ENCODE measurements around the gene NAAA. TPM values are rescaled to one million over a fixed set of nuclear protein-coding genes. Genes with fewer than 3 reads are reported as not detected.

Gene NAAA
- total RNA-seq = 100 to 1,000 TPM in 1 of 5 experiments, 10 to 100 TPM in 4; 36.9 to 103 (median 80.3) TPM
- polyA plus RNA-seq = 10 to 100 TPM; 69.5 to 94.3 TPM
- total RNA-seq = 28.8 reads per million, percentile 59 among the genes with 10 or more reads in this experiment

DNA sequence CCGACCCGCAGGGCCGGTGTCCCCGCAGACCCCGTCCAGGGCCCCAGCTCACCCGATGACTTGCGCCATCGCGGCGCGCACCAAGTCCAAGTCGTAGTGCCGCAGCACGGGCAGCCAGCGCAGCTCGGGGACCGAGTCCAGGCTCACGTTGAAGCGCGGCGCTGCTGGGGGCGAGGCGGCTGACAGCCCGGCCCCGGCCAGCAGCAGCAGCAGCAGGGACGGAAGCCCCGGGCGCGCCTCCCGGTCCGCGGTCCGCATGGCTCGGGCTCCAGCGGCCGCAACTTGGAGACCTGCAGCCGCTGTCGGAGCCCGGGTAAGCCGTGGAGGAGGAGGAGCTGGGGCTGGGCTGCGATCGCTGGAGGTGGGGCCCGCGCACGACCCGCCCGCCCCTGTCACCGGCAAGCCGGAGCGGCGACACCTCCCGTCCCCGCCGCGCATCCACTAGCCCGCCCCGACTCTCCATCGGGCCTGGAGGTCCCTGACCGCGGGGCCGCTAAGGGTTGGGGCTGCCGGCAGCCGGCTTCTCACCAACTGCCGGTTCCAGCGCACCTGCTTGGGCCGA, at the start of gene NAAA:
TSS of gene NAAA (minus strand) at position 322 of the 562 bp plus-strand sequence. CDS start at position 258, 64 bp downstream.
- H3K4me1 ChIP-seq (ENCODE audit: control insufficient read depth in 2 of 2, insufficient read depth in 2 of 2, low read length in 2 of 2) = peaks cover 9 to 12% of the 10 kb centered on the region in 2 donors
- H3K27me3 ChIP-seq (ENCODE audit: control insufficient read depth in 2 of 2, insufficient read depth in 2 of 2, low read length in 2 of 2) = no peaks in the 10 kb centered on the region
- peak within 1 kb of the TSS; percentile 96 to 99 (median 98) for H3K4me3 Mint-ChIP-seq
- CTCF ChIA-PET = interaction anchor here (0.7 to 1.7 kb wide), 4 partner anchors 11 to 52 kb away, joined by 3 to 7 read pairs (median 5); no protein-coding TSS in a partner anchor
- peak within 1 kb of the TSS; percentile 90 to 98 (median 94) for H3K27ac Mint-ChIP-seq
- DNase-seq (peak; percentile 57 to 87 (median 75)), ATAC-seq (peak; percentile 92)
- no peaks in the 10 kb centered on the region for H3K9me3 ChIP-seq (ENCODE audit: control insufficient read depth in 2 of 3, low read length in 3 of 3)
- H3K36me3 ChIP-seq (ENCODE audit: control insufficient read depth in 2 of 3, insufficient read depth in 3 of 3, low read length in 3 of 3) = peaks cover 0 to 24% (median under 1%) of the 10 kb centered on the region in 3 experiments
- H3K36me3 Mint-ChIP-seq = peaks cover 0 to 16% (median 12%) of the 10 kb centered on the region in 5 donors
- intact Hi-C loops (cut with micrococcal nuclease) = loop anchor here (1.0 to 5.0 kb wide), 12 partner anchors 24 to 1217 kb away; partner anchors contain the start of genes G3BP2 (in 2 of the 2), NUP54 (in 2 of the 2), RCHY1 (in 2 of the 2) and SDAD1 (in 2 of the 2)
- H3K4me1 Mint-ChIP-seq = peaks cover 12 to 34% (median 22%) of the 10 kb centered on the region in 7 donors
- H3K27ac ChIP-seq (ENCODE audit: low read depth, low read length) = peak within 1 kb of the TSS; percentile 80
- no peaks in the 10 kb centered on the region for H3K27me3 Mint-ChIP-seq
- H3K4me3 ChIP-seq (ENCODE audit: low read length) = peak within 1 kb of the TSS; percentile 100
- no peaks in the 10 kb centered on the region for H3K9me3 Mint-ChIP-seq
- POLR2A ChIA-PET = interaction anchor here (0.6 to 2.5 kb wide), 13 partner anchors 9 to 1138 kb away, joined by 3 to 23 read pairs (median 6); partner anchors contain the start of genes NUP54, RCHY1, SDAD1 and THAP6

- Mint-ChIP-seq H3K4me1 (peaks cover 24 to 38% (median 30%) of the 10 kb centered on the region in 7 donors), H3K4me3 (peak overlapping the region; percentile 87 to 98 (median 96)), H3K27me3 (peaks cover 0 to 8% (median 2%) of the 10 kb centered on the region in 5 donors), H3K36me3 (peaks cover 7 to 17% (median 12%) of the 10 kb centered on the region in 5 donors), H3K27ac (peak overlapping the region; percentile 85 to 97 (median 93)), H3K9me3 (peaks cover 0 to 2% (median 0%) of the 10 kb centered on the region in 11 donors)
- intact Hi-C loops (cut with micrococcal nuclease) = loop anchor here (1.0 to 10.0 kb wide), 9 partner anchors 50 to 1167 kb away; partner anchors contain the start of genes NUP54 (in 2 of the 2), SCARB2 (in 2 of the 2), CCNG2 (in 1 of the 2) and SEPTIN11 (in 1 of the 2)
- Histone ChIP-seq H3K4me3 (ENCODE audit: low read length) (peak overlapping the region; percentile 86), H3K27me3 (ENCODE audit: control insufficient read depth in 2 of 2, insufficient read depth in 2 of 2, low read length in 2 of 2) (no peaks in the 10 kb centered on the region), H3K4me1 (ENCODE audit: control insufficient read depth in 2 of 2, insufficient read depth in 2 of 2, low read length in 2 of 2) (peaks cover 13 to 39% of the 10 kb centered on the region in 2 donors), H3K9me3 (ENCODE audit: control insufficient read depth in 2 of 3, low read length in 3 of 3) (no peaks in the 10 kb centered on the region), H3K27ac (ENCODE audit: low read depth, low read length) (peak overlapping the region; percentile 86), H3K36me3 (ENCODE audit: control insufficient read depth in 2 of 3, insufficient read depth in 3 of 3, low read length in 3 of 3) (peaks cover 0 to 7% (median 0%) of the 10 kb centered on the region in 3 experiments)
- DNase-seq = peak in 4 of 9 donors; percentile 2 to 7 (median 4)
- ATAC-seq = no peak
- CTCF ChIA-PET = no interaction called here
- POLR2A ChIA-PET = interaction anchor here (0.8 to 2.5 kb wide), 6 partner anchors 41 to 1830 kb away, joined by 3 to 23 read pairs (median 3); partner anchors contain the start of genes NAAA and NUP54
These were observed 49.2 kb upstream of the NAAA start for GRCh38 chr4:75989846-75990528.

GRCh38 chr4:75985116-75985515, 44.3 kb upstream of the NAAA start:
- POLR2A ChIA-PET = no interaction called here
- peaks cover 23 to 46% (median 25%) of the 10 kb centered on the region in 7 donors for H3K4me1 Mint-ChIP-seq
- no peak overlapping the region for H3K4me3 ChIP-seq (ENCODE audit: low read length)
- no peaks in the 10 kb centered on the region for H3K9me3 ChIP-seq (ENCODE audit: control insufficient read depth in 2 of 3, low read length in 3 of 3)
- peaks cover 0 to 12% (median 0%) of the 10 kb centered on the region in 3 experiments for H3K36me3 ChIP-seq (ENCODE audit: control insufficient read depth in 2 of 3, insufficient read depth in 3 of 3, low read length in 3 of 3)
- no peak overlapping the region for H3K27ac Mint-ChIP-seq
- no peak overlapping the region for H3K27ac ChIP-seq (ENCODE audit: low read depth, low read length)
- intact Hi-C loops (cut with micrococcal nuclease) = no loop called here
- no peak for DNase-seq
- no peaks in the 10 kb centered on the region for H3K27me3 ChIP-seq (ENCODE audit: control insufficient read depth in 2 of 2, insufficient read depth in 2 of 2, low read length in 2 of 2)
- peaks cover 21 to 46% (median 32%) of the 10 kb centered on the region in 5 donors for H3K36me3 Mint-ChIP-seq
- H3K27me3 Mint-ChIP-seq = no peaks in the 10 kb centered on the region
- peaks cover 0 to 3% (median 0%) of the 10 kb centered on the region in 11 donors for H3K9me3 Mint-ChIP-seq
- ATAC-seq = no peak
- CTCF ChIA-PET = interaction anchor here (0.9 kb wide), 2 partner anchors 10 to 14 kb away, joined by 3 read pairs; no protein-coding TSS in a partner anchor
- peaks cover 13 to 39% of the 10 kb centered on the region in 2 donors for H3K4me1 ChIP-seq (ENCODE audit: control insufficient read depth in 2 of 2, insufficient read depth in 2 of 2, low read length in 2 of 2)
- H3K4me3 Mint-ChIP-seq = no peak overlapping the region

- peaks cover 0 to 3% (median 0%) of the 10 kb centered on the region in 11 donors for H3K9me3 Mint-ChIP-seq
- Histone ChIP-seq H3K4me3 (ENCODE audit: low read length) (no peak overlapping the region), H3K27me3 (ENCODE audit: control insufficient read depth in 2 of 2, insufficient read depth in 2 of 2, low read length in 2 of 2) (no peaks in the 10 kb centered on the region), H3K36me3 (ENCODE audit: control insufficient read depth in 2 of 3, insufficient read depth in 3 of 3, low read length in 3 of 3) (peaks cover 7 to 51% (median 8%) of the 10 kb centered on the region in 3 experiments), H3K9me3 (ENCODE audit: control insufficient read depth in 2 of 3, low read length in 3 of 3) (no peaks in the 10 kb centered on the region), H3K27ac (ENCODE audit: low read depth, low read length) (no peak overlapping the region), H3K4me1 (ENCODE audit: control insufficient read depth in 2 of 2, insufficient read depth in 2 of 2, low read length in 2 of 2) (peaks cover 0 to 2% of the 10 kb centered on the region in 2 donors)
- H3K27ac Mint-ChIP-seq = peak overlapping the region in 3 of 9 donors; percentile 1 to 39 (median 38)
- DNase-seq (no peak), ATAC-seq (no peak)
- intact Hi-C loops (cut with micrococcal nuclease) = no loop called here
- peaks cover 0 to 22% (median 0%) of the 10 kb centered on the region in 7 donors for H3K4me1 Mint-ChIP-seq
- H3K4me3 Mint-ChIP-seq = no peak overlapping the region
- peaks cover 23 to 54% (median 39%) of the 10 kb centered on the region in 5 donors for H3K36me3 Mint-ChIP-seq
- CTCF ChIA-PET = no interaction called here
- POLR2A ChIA-PET = no interaction called here
- no peaks in the 10 kb centered on the region for H3K27me3 Mint-ChIP-seq
These were observed 39.8 kb upstream of the NAAA start for GRCh38 chr4:75980576-75980975.

DNA sequence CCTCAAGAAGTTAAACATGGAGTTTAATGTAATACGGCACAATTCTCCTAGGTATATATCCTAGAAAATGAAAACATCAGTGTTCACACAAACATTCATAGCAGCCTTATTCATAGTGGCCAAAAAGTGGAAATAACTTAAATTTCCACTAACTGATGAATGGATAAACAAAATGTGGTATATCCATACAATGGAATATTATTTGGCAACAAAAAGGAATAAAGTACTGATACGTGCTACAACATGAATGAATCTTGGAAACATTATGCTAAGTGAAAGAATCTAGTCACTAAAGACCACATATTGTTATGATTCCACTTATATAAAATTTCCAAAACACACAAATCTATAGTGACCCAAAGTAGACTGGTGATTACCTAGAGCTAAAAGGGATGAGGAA, 35.4 kb upstream of the NAAA start:
- DNase-seq = no peak
- intact Hi-C loops (cut with micrococcal nuclease) = no loop called here
- peaks cover 0 to under 1% (median 0%) of the 10 kb centered on the region in 11 donors for H3K9me3 Mint-ChIP-seq
- no peaks in the 10 kb centered on the region for H3K27me3 Mint-ChIP-seq
- Histone ChIP-seq H3K4me3 (ENCODE audit: low read length) (no peak overlapping the region), H3K4me1 (ENCODE audit: control insufficient read depth in 2 of 2, insufficient read depth in 2 of 2, low read length in 2 of 2) (no peaks in the 10 kb centered on the region), H3K27me3 (ENCODE audit: control insufficient read depth in 2 of 2, insufficient read depth in 2 of 2, low read length in 2 of 2) (no peaks in the 10 kb centered on the region), H3K9me3 (ENCODE audit: control insufficient read depth in 2 of 3, low read length in 3 of 3) (no peaks in the 10 kb centered on the region), H3K36me3 (ENCODE audit: control insufficient read depth in 2 of 3, insufficient read depth in 3 of 3, low read length in 3 of 3) (peaks cover 17 to 74% (median 27%) of the 10 kb centered on the region in 3 experiments), H3K27ac (ENCODE audit: low read depth, low read length) (no peak overlapping the region)
- ATAC-seq = no peak
- peaks cover 0 to 14% (median 0%) of the 10 kb centered on the region in 7 donors for H3K4me1 Mint-ChIP-seq
- H3K4me3 Mint-ChIP-seq = no peak overlapping the region
- ChIA-PET CTCF (no interaction called here), POLR2A (no interaction called here)
- peaks cover 28 to 61% (median 56%) of the 10 kb centered on the region in 5 donors for H3K36me3 Mint-ChIP-seq
- H3K27ac Mint-ChIP-seq = no peak overlapping the region

DNA sequence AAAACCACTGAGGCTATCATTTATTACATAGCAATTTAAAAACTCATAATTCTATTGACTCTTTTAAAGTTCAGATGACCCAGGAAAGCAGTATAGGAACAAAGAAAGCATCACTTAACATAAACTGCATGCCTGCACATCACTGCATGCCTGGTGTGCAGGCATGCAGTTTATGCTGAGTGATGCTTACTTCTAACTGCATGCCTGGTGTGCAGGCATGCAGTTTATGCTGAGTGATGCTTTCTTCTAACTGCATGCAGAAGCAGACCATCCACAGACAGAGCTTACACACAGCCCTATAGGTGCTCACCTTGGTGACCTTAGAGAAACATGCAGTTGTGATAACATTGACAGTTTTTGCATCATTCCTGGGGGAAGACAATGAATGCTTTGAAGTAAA, 33.0 kb upstream of the NAAA start:
- Histone ChIP-seq H3K4me1 (ENCODE audit: control insufficient read depth in 2 of 2, insufficient read depth in 2 of 2, low read length in 2 of 2) (no peaks in the 10 kb centered on the region), H3K4me3 (ENCODE audit: low read length) (no peak overlapping the region), H3K36me3 (ENCODE audit: control insufficient read depth in 2 of 3, insufficient read depth in 3 of 3, low read length in 3 of 3) (peaks cover 31 to 79% (median 41%) of the 10 kb centered on the region in 3 experiments), H3K9me3 (ENCODE audit: control insufficient read depth in 2 of 3, low read length in 3 of 3) (no peaks in the 10 kb centered on the region), H3K27ac (ENCODE audit: low read depth, low read length) (no peak overlapping the region), H3K27me3 (ENCODE audit: control insufficient read depth in 2 of 2, insufficient read depth in 2 of 2, low read length in 2 of 2) (no peaks in the 10 kb centered on the region)
- Mint-ChIP-seq H3K4me1 (peaks cover 0 to 5% (median 0%) of the 10 kb centered on the region in 7 donors), H3K9me3 (peaks cover 0 to 1% (median 0%) of the 10 kb centered on the region in 11 donors), H3K27ac (peak overlapping the region in 1 of 9 donors; percentile 2), H3K36me3 (peaks cover 20 to 64% (median 60%) of the 10 kb centered on the region in 5 donors), H3K27me3 (no peaks in the 10 kb centered on the region), H3K4me3 (no peak overlapping the region)
- ChIA-PET POLR2A (no interaction called here), CTCF (no interaction called here)
- ATAC-seq (no peak), DNase-seq (no peak)
- intact Hi-C loops (cut with micrococcal nuclease) = no loop called here
